Breast epithelium (tissue), 4 donors: Measurements from ENCODE around the gene POM121. TPM values are rescaled to one million over a fixed set of nuclear protein-coding genes. Genes with fewer than 3 reads are reported as not detected.
"Not testable (repeated sequence)": the region's sequence is repeated elsewhere in the genome, so short reads cannot be mapped to it uniquely, and the experiment has no call there.

Source experiments
- DNase-seq, 2 donors: peaks; one replicate each; pipeline ENCODE4 v3.0.0-alpha.2; 2019; ENCODE audit warnings: low spot score in 2 of 2
- H3K27ac ChIP-seq, 2 donors: fragments of 200-600 bp; sonication (generic) in 1 of 2; one replicate each; pipeline ENCODE4 v1.5.1; 2016 to 2019; ENCODE audit warnings: mild to moderate bottlenecking in 1 of 2
- H3K27me3 ChIP-seq, 2 donors: fragments of 200-600 bp; sonication (generic) in 1 of 2; one replicate each; pipeline versions ENCODE4 v1.5.1 to v1.6.0; 2017 to 2019; ENCODE audit warnings: control low read depth in 1 of 2, mild to moderate bottlenecking in 1 of 2
- H3K36me3 ChIP-seq: fragments of 200-600 bp; one replicate; pipeline ENCODE4 v1.5.1; 2019
- H3K4me1 ChIP-seq, 2 donors: fragments of 200-600 bp; sonication (generic); one replicate each; pipeline ENCODE4 v1.5.1; 2016 to 2019; ENCODE audit warnings: control low read depth in 1 of 2
- H3K4me3 ChIP-seq, 3 donors: fragments of 200-600 bp; sonication (generic); 1 replicate in 2 of 3; 2 replicates in 1 of 3; pipeline ENCODE4 v1.5.1; 2016 to 2019; ENCODE audit warnings: mild to moderate bottlenecking in 3 of 3, moderate library complexity in 2 of 3
- H3K9me3 ChIP-seq, 2 donors: fragments of 200-600 bp; sonication (generic) in 1 of 2; one replicate each; pipeline ENCODE4 v1.5.1; 2016 to 2019; ENCODE audit warnings: control low read depth in 1 of 2
- POLR2A ChIP-seq: fragments of 450-650 bp; IDR thresholded peaks from one replicate; pipeline ENCODE4 v1.6.1; 2016; ENCODE audit warnings: antibody characterized with exemption, mild to moderate bottlenecking, moderate library complexity
- POLR2AphosphoS5 ChIP-seq, 3 donors: sonication (generic); formaldehyde crosslinking; IDR thresholded peaks; one replicate each; pipeline ENCODE4 v1.6.1; 2017; ENCODE audit warnings: antibody characterized with exemption in 3 of 3
- intact Hi-C: fragments of 100-400 bp; cut with DNase I; formaldehyde crosslinking; loops from one replicate; pipeline ENCODE4 v1.15.1; 2023; ENCODE audit warnings: low total_unique reads
- total RNA-seq, 3 donors: library from RNA; depleted of rRNA; stranded (reverse); fragments of >200 nt; gene quantifications; one replicate each; pipeline ENCODE4 v1.1.0, GENCODE V29; 2016
- TF ChIP-seq, protein P1 (sequence below), 3 donors: fragments of 450-650 bp; IDR thresholded peaks; one replicate each; pipeline ENCODE4 v1.5.1; 2016 to 2017; ENCODE audit warnings: antibody characterized with exemption in 3 of 3, mild to moderate bottlenecking in 3 of 3, moderate library complexity in 3 of 3

The POM121 gene
- total RNA-seq, 3 donors from 2014 or later, result 12.1 to 12.8 (median 12.3) TPM

DNA sequence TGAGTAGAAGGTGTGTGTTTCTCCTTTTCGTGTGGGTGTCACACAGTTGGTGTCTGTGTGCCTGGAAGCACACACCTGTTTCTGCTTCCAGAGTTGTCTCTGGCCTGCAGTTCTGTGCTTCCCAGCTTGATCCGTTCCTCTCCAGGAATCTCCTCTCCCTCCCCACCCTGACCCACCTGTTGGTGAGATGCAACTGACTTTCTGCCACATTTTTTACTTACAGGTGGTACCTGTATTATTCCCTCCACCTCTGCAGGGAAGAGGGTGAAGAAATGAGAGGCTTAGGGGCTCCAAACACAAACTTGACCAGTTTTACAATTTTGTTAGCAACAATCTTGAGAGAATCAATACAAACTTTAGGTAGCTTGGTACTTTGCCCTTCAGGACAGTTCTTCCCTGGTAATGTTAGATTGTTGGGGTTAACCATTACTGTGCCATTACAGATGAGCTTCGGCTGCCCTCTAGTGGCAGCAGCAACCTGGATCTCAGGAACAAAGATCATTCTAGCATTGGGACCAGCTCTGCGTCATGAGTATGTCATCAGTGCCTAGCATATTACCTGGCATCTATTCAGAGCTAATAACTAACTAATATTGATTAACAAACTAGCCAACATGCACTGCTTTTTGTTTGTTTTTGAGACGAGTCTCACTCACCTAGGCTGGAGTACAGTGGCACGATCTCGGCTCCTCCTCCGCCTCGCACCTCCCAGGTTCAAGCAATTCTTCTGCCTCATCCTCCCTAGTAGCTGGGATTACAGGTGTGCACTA lies 10.0 kb upstream of the POM121 start:
- TF ChIP-seq, protein P1, sequence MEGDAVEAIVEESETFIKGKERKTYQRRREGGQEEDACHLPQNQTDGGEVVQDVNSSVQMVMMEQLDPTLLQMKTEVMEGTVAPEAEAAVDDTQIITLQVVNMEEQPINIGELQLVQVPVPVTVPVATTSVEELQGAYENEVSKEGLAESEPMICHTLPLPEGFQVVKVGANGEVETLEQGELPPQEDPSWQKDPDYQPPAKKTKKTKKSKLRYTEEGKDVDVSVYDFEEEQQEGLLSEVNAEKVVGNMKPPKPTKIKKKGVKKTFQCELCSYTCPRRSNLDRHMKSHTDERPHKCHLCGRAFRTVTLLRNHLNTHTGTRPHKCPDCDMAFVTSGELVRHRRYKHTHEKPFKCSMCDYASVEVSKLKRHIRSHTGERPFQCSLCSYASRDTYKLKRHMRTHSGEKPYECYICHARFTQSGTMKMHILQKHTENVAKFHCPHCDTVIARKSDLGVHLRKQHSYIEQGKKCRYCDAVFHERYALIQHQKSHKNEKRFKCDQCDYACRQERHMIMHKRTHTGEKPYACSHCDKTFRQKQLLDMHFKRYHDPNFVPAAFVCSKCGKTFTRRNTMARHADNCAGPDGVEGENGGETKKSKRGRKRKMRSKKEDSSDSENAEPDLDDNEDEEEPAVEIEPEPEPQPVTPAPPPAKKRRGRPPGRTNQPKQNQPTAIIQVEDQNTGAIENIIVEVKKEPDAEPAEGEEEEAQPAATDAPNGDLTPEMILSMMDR (IDR thresholded peaks at IDR 0.05), result peak in 2 of 3 donors; percentile 23 to 58
- H3K27ac ChIP-seq, DNase-seq, H3K9me3 ChIP-seq, H3K27me3 ChIP-seq, intact Hi-C loops, H3K4me1 ChIP-seq, H3K4me3 ChIP-seq, H3K36me3 ChIP-seq: not testable (repeated sequence)

DNA sequence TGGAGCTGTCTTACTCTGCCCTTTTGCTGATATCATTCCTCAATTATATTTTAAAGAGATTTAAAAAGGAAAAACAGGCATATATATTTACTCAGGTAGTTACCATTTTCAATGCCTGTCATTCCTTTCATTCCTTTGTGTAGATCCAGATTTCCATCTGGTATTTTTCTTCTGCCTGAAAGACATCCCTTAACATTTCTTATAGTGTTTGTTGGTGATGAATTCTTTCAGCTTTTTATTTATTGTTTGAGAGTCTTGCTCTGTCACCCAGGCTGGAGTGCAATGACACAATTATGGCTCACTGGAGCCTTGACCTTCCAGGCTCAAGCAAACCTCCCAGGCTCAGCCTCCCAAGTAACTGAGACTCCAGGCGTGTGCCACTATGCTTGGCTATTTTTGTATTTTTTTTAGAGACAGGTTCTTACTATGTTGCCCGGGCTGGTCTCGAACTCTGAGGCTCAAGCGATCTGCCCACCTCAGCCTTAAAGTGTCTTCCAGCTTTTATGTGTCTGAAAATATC lies 5.6 kb upstream of the POM121 start:
- intact Hi-C loops, result no loop called here
- Histone ChIP-seq H3K27ac (no peak overlapping the region), H3K4me1 (peaks cover 0 to 4% of the 10 kb centered on the region in 2 donors), H3K36me3 (no peaks in the 10 kb centered on the region), H3K9me3 (no peaks in the 10 kb centered on the region), H3K27me3 (no peaks in the 10 kb centered on the region), H3K4me3 (no peak overlapping the region)
- TF ChIP-seq, protein P1 (IDR thresholded peaks at IDR 0.05), result no peak
- TF ChIP-seq POLR2A (no peak), POLR2AphosphoS5 (IDR thresholded peaks at IDR 0.05) (no peak)
- no peak for DNase-seq

DNA sequence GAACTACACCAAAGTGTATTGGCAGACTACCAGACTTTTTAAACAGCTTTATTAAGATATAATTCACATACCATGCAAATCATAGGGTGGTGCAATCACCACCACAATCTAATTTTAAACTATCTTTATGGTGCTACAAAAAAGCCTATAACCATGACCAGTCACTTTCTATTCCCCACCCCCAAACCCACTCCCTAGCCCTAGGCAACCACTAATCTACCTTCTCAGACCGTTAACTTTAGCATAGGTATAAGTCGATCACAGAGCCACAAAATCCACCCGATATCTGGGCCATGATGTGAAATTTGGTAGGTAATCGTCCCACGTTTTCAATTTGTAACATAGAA lies 536 bp upstream of the POM121 start:
- no peaks in the 10 kb centered on the region for H3K9me3 ChIP-seq
- no peaks in the 10 kb centered on the region for H3K27me3 ChIP-seq
- peak overlapping the region; percentile 71 to 90 (median 78) for H3K4me3 ChIP-seq
- H3K4me1 ChIP-seq, result peaks cover 0 to 6% of the 10 kb centered on the region in 2 donors
- peak overlapping the region; percentile 92 to 96 for H3K27ac ChIP-seq
- intact Hi-C loops, result no loop called here
- no peak for DNase-seq
- no peaks in the 10 kb centered on the region for H3K36me3 ChIP-seq
- no peak for TF ChIP-seq POLR2AphosphoS5 (IDR thresholded peaks at IDR 0.05)
- TF ChIP-seq, protein P1 (IDR thresholded peaks at IDR 0.05), result no peak
- TF ChIP-seq POLR2A, result no peak

DNA sequence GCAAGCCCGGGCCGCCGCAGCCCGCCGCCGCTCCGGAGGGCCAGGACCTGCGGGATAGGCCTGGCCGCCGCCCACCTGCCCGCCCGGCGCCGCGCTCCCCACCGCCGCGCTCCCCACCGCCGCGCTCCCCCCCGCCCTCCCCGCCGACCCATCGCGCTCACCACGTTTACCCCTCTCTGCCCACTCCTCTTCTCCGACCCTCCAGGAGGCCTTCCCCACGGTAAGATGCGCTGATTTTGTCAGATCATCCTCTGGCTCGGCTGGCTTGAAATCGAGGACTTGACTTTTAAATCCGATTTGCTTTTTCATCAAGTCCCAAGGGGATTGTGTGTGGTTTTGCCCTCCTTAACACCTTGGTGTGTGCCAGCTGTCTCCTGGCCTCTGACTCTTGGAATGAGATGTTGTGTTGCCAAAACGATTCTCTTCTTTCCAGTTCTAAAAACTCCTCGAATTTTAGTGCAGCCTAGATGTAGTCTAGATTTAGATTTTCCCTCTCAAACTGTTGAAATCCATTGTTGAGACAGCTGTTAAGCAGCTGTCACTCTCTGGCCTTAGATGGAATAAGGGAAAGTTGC lies 738 bp downstream of the POM121 start:
- TF ChIP-seq, protein P1 (IDR thresholded peaks at IDR 0.05), result no peak
- no peak for TF ChIP-seq POLR2A
- TF ChIP-seq POLR2AphosphoS5 (IDR thresholded peaks at IDR 0.05), result no peak
- H3K27me3 ChIP-seq, result no peaks in the 10 kb centered on the region
- H3K36me3 ChIP-seq, result no peaks in the 10 kb centered on the region
- peaks cover 0 to 6% of the 10 kb centered on the region in 2 donors for H3K4me1 ChIP-seq
- H3K9me3 ChIP-seq, result no peaks in the 10 kb centered on the region
- peak overlapping the region; percentile 92 to 96 for H3K27ac ChIP-seq
- intact Hi-C loops, result no loop called here
- DNase-seq, result no peak
- H3K4me3 ChIP-seq, result peak overlapping the region; percentile 71 to 90 (median 78)

DNA sequence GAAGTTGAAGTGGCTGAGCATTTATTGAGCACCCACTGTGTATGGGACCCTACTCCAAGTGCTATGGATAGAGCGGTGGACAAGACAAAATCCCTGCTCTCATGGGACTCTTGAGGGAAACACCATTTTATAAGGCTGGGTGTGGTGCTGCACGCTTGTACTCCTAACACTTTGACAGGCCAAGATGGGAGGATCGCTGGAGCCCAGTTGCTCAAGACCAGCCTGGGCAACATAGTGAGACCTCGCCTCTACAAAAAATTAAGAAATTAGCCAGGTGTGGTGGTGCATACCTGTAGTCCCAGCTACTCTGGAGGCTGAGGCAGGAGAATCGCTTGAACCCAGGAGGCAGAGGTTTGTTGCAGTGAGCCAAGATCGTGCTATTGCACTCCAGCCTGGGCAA lies 2.9 kb downstream of the POM121 start:
- DNase-seq, H3K4me1 ChIP-seq, H3K27me3 ChIP-seq, H3K27ac ChIP-seq, H3K9me3 ChIP-seq, H3K4me3 ChIP-seq, H3K36me3 ChIP-seq, intact Hi-C loops: not testable (repeated sequence)

DNA sequence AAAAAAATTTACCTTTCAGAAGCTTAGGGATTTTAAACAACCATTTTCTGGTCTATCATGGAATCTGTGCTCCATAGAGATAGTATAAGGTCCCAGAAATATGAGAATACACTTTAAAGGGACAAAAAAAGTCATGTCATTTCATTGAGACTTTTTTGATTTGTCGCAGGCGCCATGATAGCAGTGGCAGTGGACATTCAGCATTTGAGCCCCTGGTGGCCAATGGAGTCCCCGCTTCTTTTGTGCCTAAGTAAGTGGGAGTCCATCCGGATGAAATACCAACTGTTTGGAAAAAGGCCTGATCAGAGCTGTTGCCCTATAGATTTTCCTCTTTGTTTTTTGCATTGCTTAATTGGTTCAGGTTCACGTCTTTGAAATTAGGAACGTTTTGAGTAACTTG lies 3.3 kb downstream of the POM121 start:
- intact Hi-C loops, H3K27ac ChIP-seq, H3K9me3 ChIP-seq, H3K4me1 ChIP-seq, H3K4me3 ChIP-seq, H3K27me3 ChIP-seq, DNase-seq, H3K36me3 ChIP-seq: not testable (repeated sequence)

DNA sequence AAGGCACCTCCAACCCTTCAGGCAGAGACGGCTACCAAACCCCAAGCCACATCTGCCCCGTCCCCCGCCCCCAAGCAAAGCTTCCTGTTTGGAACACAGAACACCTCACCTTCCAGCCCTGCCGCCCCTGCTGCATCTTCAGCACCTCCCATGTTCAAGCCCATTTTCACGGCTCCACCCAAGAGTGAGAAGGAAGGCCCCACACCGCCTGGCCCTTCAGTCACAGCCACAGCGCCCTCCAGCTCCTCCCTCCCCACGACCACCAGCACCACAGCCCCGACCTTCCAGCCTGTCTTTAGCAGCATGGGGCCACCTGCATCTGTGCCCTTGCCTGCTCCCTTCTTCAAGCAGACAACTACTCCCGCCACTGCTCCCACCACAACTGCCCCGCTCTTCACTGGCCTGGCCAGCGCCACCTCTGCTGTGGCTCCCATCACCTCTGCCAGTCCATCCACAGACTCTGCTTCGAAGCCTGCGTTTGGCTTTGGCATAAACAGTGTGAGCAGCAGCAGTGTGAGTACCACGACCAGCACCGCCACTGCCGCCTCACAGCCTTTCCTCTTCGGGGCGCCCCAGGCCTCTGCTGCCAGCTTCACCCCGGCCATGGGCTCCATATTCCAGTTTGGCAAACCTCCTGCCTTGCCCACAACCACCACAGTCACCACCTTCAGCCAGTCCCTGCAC lies 17.3 kb downstream of the POM121 start:
- H3K4me1 ChIP-seq, H3K36me3 ChIP-seq, H3K27ac ChIP-seq, H3K9me3 ChIP-seq, intact Hi-C loops, H3K4me3 ChIP-seq, DNase-seq, H3K27me3 ChIP-seq: not testable (repeated sequence)

DNA sequence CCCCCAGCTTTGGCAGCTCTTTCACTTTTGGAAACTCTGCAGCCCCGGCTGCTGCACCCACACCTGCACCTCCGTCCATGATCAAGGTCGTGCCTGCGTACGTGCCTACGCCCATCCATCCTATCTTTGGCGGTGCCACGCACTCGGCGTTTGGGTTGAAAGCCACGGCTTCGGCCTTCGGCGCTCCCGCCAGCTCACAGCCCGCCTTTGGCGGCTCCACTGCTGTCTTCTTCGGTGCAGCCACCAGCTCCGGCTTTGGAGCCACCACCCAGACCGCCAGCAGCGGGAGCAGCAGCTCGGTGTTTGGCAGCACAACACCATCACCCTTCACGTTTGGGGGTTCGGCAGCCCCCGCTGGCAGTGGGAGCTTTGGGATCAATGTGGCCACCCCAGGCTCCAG lies 18.1 kb downstream of the POM121 start:
- H3K36me3 ChIP-seq, H3K4me1 ChIP-seq, H3K9me3 ChIP-seq, H3K27me3 ChIP-seq, intact Hi-C loops, H3K27ac ChIP-seq, DNase-seq, H3K4me3 ChIP-seq: not testable (repeated sequence)
